Ectodermal cell (in vitro differentiated cells): ENCODE data around the gene CLDN19.

Experiments used
- H3K27ac ChIP-seq: 2 replicates; pipeline ENCODE4 v1.7.0; 2013; ENCODE audit warnings: mild to moderate bottlenecking, low read depth, low read length; ENCODE audit not compliant: insufficient read depth, poor library complexity, severe bottlenecking
- H3K27me3 ChIP-seq: 2 replicates; pipeline ENCODE4 v1.7.0; 2013; ENCODE audit warnings: mild to moderate bottlenecking, low read length; ENCODE audit not compliant: insufficient read depth, control insufficient read depth, poor library complexity, severe bottlenecking
- H3K36me3 ChIP-seq: one replicate; pipeline ENCODE4 v1.7.0; 2013; ENCODE audit warnings: low read length; ENCODE audit not compliant: control insufficient read depth, insufficient read depth
- H3K4me1 ChIP-seq: one replicate; pipeline ENCODE4 v1.7.0; 2013; ENCODE audit warnings: low read length; ENCODE audit not compliant: control insufficient read depth, insufficient read depth
- H3K4me3 ChIP-seq: 2 replicates; pipeline ENCODE4 v1.7.0; 2013; ENCODE audit warnings: low read depth, low read length, control low read depth; ENCODE audit not compliant: insufficient read depth
- H3K9me3 ChIP-seq: 2 replicates; pipeline ENCODE4 v1.7.0; 2013; ENCODE audit warnings: mild to moderate bottlenecking, low read length, moderate library complexity; ENCODE audit not compliant: control insufficient read depth
- WGBS, 2 experiments: methylation state at CpG; one replicate each; pipeline ENCODE4 v1.1.7; 2013; ENCODE audit warnings: missing lambda C conversion rate in 2 of 2; 5-methylcytosine and 5-hydroxymethylcytosine counted together

Gene CLDN19

DNA sequence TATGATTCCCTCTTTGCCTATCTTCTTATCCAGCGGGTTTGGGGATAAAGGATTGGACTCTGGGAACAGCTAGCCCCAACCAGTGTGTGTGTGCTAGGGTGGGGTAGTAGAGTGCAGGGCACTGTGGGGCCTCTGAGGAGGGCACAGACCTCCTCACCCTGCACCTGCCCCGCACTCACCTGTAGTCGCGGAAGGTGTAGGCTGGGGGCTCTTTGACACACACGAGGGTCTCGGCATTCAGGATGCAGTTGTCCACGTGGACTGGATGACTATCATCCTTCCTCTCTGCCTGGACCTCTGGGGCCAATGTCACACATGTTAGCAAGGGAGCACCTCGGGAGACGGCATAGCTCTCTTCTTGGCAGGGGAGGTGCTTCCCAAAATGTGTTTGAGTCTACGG is 8.0 kb upstream of the CLDN19 start:
- no peaks in the 10 kb centered on the region for H3K9me3 ChIP-seq
- no peaks in the 10 kb centered on the region for H3K27me3 ChIP-seq
- H3K36me3 ChIP-seq: peaks cover 40% of the 10 kb centered on the region
- H3K27ac ChIP-seq: no peak overlapping the region
- 94 to 96% methylated on average over 10 of the region's 10 CpGs for WGBS, 2 experiments
- H3K4me1 ChIP-seq: no peaks in the 10 kb centered on the region
- H3K4me3 ChIP-seq: no peak overlapping the region

DNA sequence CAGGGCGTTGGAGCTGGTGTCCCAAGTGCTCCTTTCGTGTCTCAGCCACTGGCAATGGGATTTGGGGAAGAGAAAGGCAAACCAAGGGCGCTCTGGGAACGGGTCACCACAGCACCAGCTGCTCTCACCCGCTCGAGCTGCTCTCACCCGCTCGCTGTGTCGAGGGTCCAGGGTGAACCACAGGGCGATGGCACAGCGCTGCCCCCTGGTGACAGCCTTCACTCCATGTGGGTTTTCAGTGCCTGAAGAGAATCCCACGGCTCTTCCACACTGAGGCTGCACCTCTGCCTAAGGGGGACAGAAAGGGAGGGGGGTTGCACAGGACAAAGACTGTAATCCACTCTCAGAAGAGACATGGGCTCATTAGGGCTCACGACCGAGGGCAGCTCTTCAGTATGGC is 7.1 kb upstream of the CLDN19 start:
- peaks cover 31% of the 10 kb centered on the region for H3K36me3 ChIP-seq
- no peaks in the 10 kb centered on the region for H3K4me1 ChIP-seq
- no peaks in the 10 kb centered on the region for H3K9me3 ChIP-seq
- H3K27me3 ChIP-seq: no peaks in the 10 kb centered on the region
- H3K27ac ChIP-seq: no peak overlapping the region
- 71 to 72% methylated on average over 14 of the region's 14 CpGs for WGBS, 2 experiments
- no peak overlapping the region for H3K4me3 ChIP-seq

DNA sequence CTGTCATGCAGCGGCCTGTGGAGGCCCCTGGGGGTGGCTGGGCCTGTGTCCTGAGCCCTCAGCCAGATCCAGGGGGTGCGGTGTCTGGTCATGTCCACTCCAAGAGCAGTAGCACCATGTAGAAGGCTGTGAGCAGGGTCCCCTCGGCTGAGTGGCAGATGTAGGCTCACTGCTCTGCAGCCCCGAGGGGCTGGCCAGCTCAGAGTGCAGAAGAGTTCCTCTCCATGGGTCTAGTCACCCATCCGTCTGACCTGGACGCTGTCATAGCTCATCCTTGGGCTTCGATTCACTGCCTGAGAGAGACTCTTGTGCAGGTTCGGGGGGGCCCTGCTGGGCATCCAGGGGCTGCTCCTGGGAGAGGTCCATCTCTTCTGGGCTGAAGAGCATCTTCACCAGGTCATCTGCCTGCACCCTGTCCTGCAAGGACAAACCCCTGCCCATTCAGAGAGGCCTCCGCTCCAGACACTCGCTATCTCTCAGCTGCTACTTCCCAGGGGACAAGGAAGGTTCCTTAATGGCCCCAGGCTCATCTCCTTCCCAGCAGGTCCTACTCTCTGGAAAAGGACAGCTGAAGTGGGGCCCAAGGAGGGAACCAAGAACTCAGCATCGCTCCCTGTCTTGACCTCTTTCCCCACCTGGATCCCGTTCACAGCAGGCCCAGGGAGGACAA is 6.5 kb upstream of the CLDN19 start:
- H3K4me1 ChIP-seq: peaks cover 5% of the 10 kb centered on the region
- peaks cover 25% of the 10 kb centered on the region for H3K36me3 ChIP-seq
- no peaks in the 10 kb centered on the region for H3K27me3 ChIP-seq
- 95% methylated on average over 12 of the region's 12 CpGs for WGBS, 2 experiments
- no peak overlapping the region for H3K4me3 ChIP-seq
- H3K9me3 ChIP-seq: no peaks in the 10 kb centered on the region
- H3K27ac ChIP-seq: no peak overlapping the region

DNA sequence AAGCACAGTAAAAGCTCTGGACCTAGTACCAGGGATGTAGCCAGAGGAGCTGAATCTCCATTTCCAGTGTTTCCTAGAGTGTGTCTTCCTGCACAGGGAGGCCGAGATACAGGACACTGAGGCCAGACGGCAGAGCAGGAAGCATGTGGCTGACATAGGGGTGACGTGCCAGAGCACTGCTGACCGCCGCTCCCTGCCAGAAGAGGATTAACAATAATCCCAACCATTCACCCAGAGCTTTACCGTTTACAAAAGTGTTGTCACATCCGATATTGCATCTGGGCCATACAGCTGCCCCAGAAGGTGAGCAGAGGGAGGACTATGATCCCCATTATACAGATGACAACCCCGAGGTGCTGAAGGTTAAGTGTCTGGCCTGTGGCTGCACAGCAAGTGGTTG is 5.8 kb upstream of the CLDN19 start:
- peaks cover 12% of the 10 kb centered on the region for H3K4me1 ChIP-seq
- no peaks in the 10 kb centered on the region for H3K27me3 ChIP-seq
- H3K4me3 ChIP-seq: no peak overlapping the region
- no peak overlapping the region for H3K27ac ChIP-seq
- H3K9me3 ChIP-seq: no peaks in the 10 kb centered on the region
- H3K36me3 ChIP-seq: peaks cover 24% of the 10 kb centered on the region
- WGBS, 2 experiments: 96% methylated on average over 8 of the region's 8 CpGs

DNA sequence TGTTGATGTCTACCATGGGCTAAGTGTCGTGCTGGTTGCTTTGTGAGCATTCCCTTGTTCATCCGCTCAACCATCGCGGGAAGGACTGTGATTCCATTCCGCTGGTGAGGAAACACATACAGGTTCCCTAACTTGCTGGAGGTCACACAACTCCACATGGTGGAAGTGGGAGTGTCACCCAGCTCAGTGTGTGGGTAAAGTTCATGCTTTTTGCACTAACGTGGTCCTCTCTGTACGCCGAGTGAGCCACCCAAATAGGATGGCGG is 4.0 kb upstream of the CLDN19 start:
- no peak overlapping the region for H3K27ac ChIP-seq
- H3K4me1 ChIP-seq: peaks cover 28% of the 10 kb centered on the region
- WGBS, 2 experiments: 96 to 97% methylated on average over 9 of the region's 9 CpGs
- H3K4me3 ChIP-seq: no peak overlapping the region
- H3K9me3 ChIP-seq: no peaks in the 10 kb centered on the region
- peaks cover 14% of the 10 kb centered on the region for H3K36me3 ChIP-seq
- no peaks in the 10 kb centered on the region for H3K27me3 ChIP-seq

DNA sequence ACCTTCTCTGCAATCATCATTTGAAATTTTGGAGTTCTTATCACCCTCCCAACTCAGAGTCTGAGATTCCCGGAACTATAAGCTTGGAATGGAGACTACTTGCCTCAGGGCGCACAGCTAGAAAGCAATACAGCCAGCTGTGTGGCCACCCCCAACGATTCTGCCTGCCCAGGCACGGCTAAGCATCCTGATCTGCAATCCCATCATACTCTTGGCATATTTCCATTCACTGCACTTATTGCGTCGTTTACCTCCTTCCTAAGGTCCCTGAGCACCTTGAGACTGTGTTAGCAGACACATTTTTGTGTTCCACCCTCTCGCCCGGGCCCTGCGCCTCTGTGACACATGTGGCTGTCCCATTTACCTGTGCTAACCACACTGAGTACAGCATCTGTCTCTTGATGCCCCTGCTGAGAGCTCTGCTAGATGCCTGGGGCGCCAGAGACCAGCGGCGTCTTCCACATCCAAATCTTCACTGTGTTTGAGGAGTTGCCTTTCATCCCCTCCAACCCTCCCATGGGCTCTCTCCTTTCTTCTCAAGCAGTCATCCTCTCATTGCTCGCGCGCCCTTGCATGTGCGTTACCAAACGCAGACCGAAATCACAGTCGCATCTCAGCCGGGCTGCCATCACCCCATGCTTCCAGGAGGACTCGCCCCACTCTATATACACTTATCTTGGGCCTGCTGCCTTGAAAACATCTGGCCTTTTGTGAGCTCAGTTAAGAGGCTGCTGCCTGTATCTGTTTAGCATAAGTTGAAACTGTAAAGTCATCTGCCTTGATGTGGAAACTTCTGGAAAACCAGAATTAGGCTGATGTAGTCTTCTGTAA is 3.5 kb upstream of the CLDN19 start:
- 83 to 84% methylated on average over 21 of the region's 21 CpGs for WGBS, 2 experiments
- peaks cover 33% of the 10 kb centered on the region for H3K4me1 ChIP-seq
- no peaks in the 10 kb centered on the region for H3K27me3 ChIP-seq
- H3K4me3 ChIP-seq: no peak overlapping the region
- peaks cover 14% of the 10 kb centered on the region for H3K36me3 ChIP-seq
- no peaks in the 10 kb centered on the region for H3K9me3 ChIP-seq
- H3K27ac ChIP-seq: no peak overlapping the region

DNA sequence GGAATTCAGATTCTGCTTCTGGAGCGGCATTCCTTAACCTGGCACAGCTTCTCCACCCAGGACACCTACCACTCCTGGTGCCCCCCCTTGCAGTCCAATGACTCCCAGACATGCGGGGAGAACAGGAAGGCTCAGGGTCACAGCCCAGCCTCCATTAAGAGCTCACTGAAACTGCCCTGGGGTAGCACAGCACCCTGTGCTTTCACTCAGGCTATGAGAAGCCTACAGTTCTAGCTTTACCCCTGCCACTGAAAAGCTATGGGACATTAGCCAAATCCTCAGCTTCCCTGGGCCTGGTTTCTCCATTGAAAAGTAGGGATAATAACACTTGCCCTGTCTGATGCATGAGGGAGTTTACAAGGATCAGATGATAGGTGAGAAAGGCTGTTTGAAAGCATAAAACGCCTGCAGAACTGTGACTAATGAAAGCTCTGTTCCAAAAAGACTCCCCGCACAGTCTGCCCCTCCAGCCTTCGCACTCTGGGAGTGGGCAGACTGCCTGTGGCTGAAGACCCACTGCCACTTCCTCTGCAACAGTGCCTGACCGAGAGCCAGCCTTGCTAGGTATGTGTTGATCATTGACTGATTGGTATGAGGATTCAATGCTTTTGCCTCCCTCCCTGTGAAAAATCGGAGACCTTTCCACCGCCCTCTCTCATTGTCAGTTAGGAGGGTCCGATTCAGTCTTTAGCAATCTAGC is 2.7 kb upstream of the CLDN19 start:
- no peak overlapping the region for H3K27ac ChIP-seq
- 91% methylated on average over 9 of the region's 9 CpGs for WGBS, 2 experiments
- H3K27me3 ChIP-seq: no peaks in the 10 kb centered on the region
- H3K4me3 ChIP-seq: no peak overlapping the region
- H3K4me1 ChIP-seq: peaks cover 33% of the 10 kb centered on the region
- no peaks in the 10 kb centered on the region for H3K9me3 ChIP-seq
- peaks cover 14% of the 10 kb centered on the region for H3K36me3 ChIP-seq

DNA sequence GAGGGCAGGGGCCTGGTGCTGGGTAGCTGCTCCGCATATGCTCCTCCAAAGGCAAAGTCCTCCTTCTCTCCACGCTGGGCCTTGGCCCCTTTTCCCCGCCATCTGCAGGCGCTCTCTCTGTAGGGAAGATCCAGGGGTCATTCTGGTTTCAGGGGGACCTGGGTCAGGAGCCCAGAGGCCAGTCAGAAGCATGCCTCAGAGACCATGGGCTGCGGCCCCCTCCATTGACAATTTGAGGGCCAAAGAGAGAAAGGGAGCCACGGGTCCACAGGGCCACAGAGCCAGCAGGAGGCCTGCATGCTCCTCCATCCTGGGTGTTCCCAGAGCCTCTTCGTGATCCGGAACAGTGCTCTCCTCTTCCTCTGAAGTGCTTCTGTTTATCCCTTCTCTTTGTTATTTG is 2.1 kb upstream of the CLDN19 start:
- WGBS, 2 experiments: 92 to 95% methylated on average over 8 of the region's 8 CpGs

DNA sequence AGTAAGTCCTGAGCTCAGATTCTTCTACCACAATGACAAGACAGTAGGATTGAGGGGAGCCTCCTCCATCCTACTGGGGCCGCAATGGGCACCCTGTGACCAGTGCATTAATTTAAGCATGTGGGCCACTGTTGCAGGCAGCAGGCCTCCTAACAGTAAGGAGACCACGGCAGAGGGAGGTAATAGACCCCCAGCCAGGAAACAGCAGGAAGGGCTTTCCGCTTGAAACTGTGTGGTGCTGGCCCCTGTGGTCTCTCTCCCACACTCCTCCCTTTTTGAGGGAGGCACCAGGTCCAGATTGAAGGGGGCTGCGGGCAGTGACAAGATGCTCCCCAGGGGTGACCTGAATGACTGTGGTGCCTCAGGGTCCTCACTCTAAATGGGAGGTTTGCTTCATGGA is 1.7 kb upstream of the CLDN19 start:
- no peaks in the 10 kb centered on the region for H3K9me3 ChIP-seq
- peaks cover 12% of the 10 kb centered on the region for H3K36me3 ChIP-seq
- H3K27ac ChIP-seq: no peak overlapping the region
- H3K27me3 ChIP-seq: no peaks in the 10 kb centered on the region
- peaks cover 33% of the 10 kb centered on the region for H3K4me1 ChIP-seq
- WGBS, 2 experiments: 87 to 89% methylated on average over 4 of the region's 4 CpGs
- H3K4me3 ChIP-seq: no peak overlapping the region

More for the DNA sequence above, 2.1 kb upstream of the CLDN19 start:
- H3K27ac ChIP-seq: no peak overlapping the region
- H3K4me3 ChIP-seq: no peak overlapping the region
- no peaks in the 10 kb centered on the region for H3K27me3 ChIP-seq
- H3K9me3 ChIP-seq: no peaks in the 10 kb centered on the region
- H3K4me1 ChIP-seq: peaks cover 33% of the 10 kb centered on the region
- peaks cover 14% of the 10 kb centered on the region for H3K36me3 ChIP-seq

DNA sequence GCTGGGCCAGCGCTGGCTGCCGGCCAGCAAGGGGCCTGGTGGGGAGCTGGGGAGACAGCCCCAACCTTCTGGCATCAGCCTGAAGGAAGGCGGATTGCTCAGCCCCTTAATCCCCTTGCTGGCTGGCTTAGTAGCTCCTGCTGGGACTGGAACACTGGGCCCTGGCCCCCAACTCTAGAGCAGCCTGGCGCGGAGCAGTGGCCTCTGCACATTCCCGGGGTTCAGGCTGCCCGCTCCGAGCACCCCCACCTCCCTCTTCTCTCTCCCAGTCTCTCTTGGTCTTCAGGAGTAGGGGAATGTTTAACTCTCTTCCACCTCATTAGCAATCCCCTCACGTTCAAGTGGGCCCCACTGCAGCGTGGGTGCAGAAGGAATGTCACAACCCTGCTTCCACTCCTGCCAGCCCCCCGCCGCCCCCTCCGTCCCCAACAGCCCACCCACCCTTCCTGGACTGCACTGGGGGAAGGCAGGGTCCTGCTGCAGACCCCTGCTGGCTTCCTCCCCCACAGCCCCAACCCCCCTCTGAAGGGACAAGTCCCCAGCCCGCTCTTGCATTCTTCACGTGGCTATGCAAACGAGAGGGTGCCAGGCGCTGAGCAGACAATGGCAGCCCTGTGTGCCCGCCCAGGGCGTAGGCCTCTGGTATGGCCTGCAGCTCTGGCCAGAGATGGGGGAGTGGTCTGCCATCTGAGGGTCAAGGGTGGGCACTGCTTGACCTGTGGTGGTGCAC is 980 bp upstream of the CLDN19 start:
- H3K27me3 ChIP-seq: no peaks in the 10 kb centered on the region
- WGBS, 2 experiments: 49 to 55% methylated on average over 16 to 19 of the region's 19 CpGs
- peak overlapping the region; percentile 83 for H3K27ac ChIP-seq
- H3K9me3 ChIP-seq: no peaks in the 10 kb centered on the region
- peaks cover 5% of the 10 kb centered on the region for H3K36me3 ChIP-seq
- peaks cover 33% of the 10 kb centered on the region for H3K4me1 ChIP-seq
- H3K4me3 ChIP-seq: no peak overlapping the region
